Spleen (tissue), 7 donors: ENCODE data around the gene EPB41L4A.

Experiments used
- POLR2A ChIP-seq, 3 donors: fragments of 450-650 bp; IDR thresholded peaks; one replicate each; pipeline ENCODE4 v1.5.1; 2017; ENCODE audit warnings: antibody characterized with exemption in 3 of 3, mild to moderate bottlenecking in 1 of 3
- POLR2AphosphoS5 ChIP-seq, 3 donors: sonication (generic); formaldehyde crosslinking; IDR thresholded peaks; one replicate each; pipeline ENCODE4 v1.5.1; 2017; ENCODE audit warnings: antibody characterized with exemption in 3 of 3
- TF ChIP-seq, protein P1 (sequence below), 11 experiments: fragments of 200-600 bp in 7 of 11; fragments of 450-650 bp in 4 of 11; sonication (generic) in 4 of 11; IDR thresholded peaks in 8 of 11; conservative IDR thresholded peaks in 3 of 11; 1 replicate in 7 of 11; 2 replicates in 4 of 11; pipeline versions ENCODE4 v1.4.0 to v1.8.0; 2016 to 2021; ENCODE audit warnings: antibody characterized with exemption in 11 of 11, inconsistent platforms in 4 of 11, mild to moderate bottlenecking in 1 of 11
- donor health status: DM: no; HTN: no; CAD: no; lungs with moderate emphysema.
- donor health status: DM: no; HTN: no; CAD: no.
- donor health status: DM: no; HTN: no; CAD: no.

DNA sequence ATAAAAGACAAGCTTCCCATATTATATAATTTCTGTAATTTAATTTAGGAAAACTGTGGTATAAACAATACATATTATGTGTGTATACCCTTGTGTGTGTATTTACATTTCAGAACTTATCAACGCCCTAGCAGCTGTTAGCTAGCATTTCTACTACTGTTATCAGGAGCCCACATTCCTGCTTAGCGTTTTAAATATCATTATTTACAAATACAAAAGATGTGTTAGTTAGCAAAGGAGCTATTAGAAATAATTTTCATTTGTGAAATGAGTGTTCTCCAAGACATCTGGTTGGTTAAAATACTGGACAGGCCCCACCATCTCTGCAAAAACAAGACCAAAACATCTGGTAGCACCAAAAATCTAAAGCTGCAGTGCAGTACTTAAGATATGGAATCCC, 48.0 kb downstream of the EPB41L4A start:
- TF ChIP-seq POLR2A (IDR thresholded peaks at IDR 0.05) (no peak), POLR2AphosphoS5 (IDR thresholded peaks at IDR 0.05) (no peak)
- TF ChIP-seq, protein P1, sequence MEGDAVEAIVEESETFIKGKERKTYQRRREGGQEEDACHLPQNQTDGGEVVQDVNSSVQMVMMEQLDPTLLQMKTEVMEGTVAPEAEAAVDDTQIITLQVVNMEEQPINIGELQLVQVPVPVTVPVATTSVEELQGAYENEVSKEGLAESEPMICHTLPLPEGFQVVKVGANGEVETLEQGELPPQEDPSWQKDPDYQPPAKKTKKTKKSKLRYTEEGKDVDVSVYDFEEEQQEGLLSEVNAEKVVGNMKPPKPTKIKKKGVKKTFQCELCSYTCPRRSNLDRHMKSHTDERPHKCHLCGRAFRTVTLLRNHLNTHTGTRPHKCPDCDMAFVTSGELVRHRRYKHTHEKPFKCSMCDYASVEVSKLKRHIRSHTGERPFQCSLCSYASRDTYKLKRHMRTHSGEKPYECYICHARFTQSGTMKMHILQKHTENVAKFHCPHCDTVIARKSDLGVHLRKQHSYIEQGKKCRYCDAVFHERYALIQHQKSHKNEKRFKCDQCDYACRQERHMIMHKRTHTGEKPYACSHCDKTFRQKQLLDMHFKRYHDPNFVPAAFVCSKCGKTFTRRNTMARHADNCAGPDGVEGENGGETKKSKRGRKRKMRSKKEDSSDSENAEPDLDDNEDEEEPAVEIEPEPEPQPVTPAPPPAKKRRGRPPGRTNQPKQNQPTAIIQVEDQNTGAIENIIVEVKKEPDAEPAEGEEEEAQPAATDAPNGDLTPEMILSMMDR (IDR thresholded peaks at IDR 0.05 in 8 of 11, conservative IDR thresholded peaks at IDR 0.05 in 3 of 11), result no peak
